ENCODE results near the gene ZSCAN12. TPM values are rescaled to one million over a fixed set of nuclear protein-coding genes. Genes with fewer than 3 reads are reported as not detected.

The ZSCAN12 gene
- total and polyA plus RNA-seq, 2 of the 13 experiments (the other 11 are each of a cell fraction or from before 2014, with no cell fraction given), result 2.8 to 8.9 TPM

GRCh38 chr6:28399350-28400121 is at the start of gene ZSCAN12 (continued):
- TF ChIP-seq, protein P1, sequence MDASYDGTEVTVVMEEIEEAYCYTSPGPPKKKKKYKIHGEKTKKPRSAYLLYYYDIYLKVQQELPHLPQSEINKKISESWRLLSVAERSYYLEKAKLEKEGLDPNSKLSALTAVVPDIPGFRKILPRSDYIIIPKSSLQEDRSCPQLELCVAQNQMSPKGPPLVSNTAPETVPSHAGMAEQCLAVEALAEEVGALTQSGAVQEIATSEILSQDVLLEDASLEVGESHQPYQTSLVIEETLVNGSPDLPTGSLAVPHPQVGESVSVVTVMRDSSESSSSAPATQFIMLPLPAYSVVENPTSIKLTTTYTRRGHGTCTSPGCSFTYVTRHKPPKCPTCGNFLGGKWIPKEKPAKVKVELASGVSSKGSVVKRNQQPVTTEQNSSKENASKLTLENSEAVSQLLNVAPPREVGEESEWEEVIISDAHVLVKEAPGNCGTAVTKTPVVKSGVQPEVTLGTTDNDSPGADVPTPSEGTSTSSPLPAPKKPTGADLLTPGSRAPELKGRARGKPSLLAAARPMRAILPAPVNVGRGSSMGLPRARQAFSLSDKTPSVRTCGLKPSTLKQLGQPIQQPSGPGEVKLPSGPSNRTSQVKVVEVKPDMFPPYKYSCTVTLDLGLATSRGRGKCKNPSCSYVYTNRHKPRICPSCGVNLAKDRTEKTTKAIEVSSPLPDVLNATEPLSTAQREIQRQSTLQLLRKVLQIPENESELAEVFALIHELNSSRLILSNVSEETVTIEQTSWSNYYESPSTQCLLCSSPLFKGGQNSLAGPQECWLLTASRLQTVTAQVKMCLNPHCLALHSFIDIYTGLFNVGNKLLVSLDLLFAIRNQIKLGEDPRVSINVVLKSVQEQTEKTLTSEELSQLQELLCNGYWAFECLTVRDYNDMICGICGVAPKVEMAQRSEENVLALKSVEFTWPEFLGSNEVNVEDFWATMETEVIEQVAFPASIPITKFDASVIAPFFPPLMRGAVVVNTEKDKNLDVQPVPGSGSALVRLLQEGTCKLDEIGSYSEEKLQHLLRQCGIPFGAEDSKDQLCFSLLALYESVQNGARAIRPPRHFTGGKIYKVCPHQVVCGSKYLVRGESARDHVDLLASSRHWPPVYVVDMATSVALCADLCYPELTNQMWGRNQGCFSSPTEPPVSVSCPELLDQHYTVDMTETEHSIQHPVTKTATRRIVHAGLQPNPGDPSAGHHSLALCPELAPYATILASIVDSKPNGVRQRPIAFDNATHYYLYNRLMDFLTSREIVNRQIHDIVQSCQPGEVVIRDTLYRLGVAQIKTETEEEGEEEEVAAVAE (CRISPR knock-in tag; IDR thresholded peaks at IDR 0.05; ENCODE audit: borderline replicate concordance), result peak; percentile 88; the same call in 1 of the 2 replicates
- TF ChIP-seq CAMTA2 (CRISPR knock-in tag; IDR thresholded peaks at IDR 0.05; ENCODE audit: borderline replicate concordance) (peak; percentile 96), FOXM1 (CRISPR knock-in tag; IDR thresholded peaks at IDR 0.05) (no peak), ZMAT3 (CRISPR knock-in tag; conservative IDR thresholded peaks at IDR 0.05) (peak; percentile 81; the same call in 1 of the 2 replicates), ZNF572 (CRISPR knock-in tag; IDR thresholded peaks at IDR 0.05) (peak; percentile 97), ZNF124 (CRISPR knock-in tag; IDR thresholded peaks at IDR 0.05) (peak; percentile 82), KDM5A (IDR thresholded peaks at IDR 0.05; ENCODE audit: borderline replicate concordance, low read length) (peak; percentile 96), ATRX (CRISPR knock-in tag; IDR thresholded peaks at IDR 0.05; ENCODE audit: borderline replicate concordance) (no peak), GTF3A (CRISPR knock-in tag; conservative IDR thresholded peaks at IDR 0.05) (0 out of 2 replicates have a peak, but pooled peaks have one; percentile 58), GZF1 (CRISPR knock-in tag; IDR thresholded peaks at IDR 0.05) (peak; percentile 82; the same call in 1 of the 2 replicates), MAF1 (CRISPR knock-in tag; IDR thresholded peaks at IDR 0.05; ENCODE audit: borderline replicate concordance) (0 out of 2 replicates have a peak, but pooled peaks have one; percentile 63), ZZZ3 (CRISPR knock-in tag; IDR thresholded peaks at IDR 0.05; ENCODE audit: borderline replicate concordance) (peak; percentile 97), ZNF33B (CRISPR knock-in tag; IDR thresholded peaks at IDR 0.05) (peak; percentile 87; the same call in 1 of the 2 replicates), ELF1 (CRISPR knock-in tag; IDR thresholded peaks at IDR 0.05) (peak; percentile 96), SOX5 (CRISPR knock-in tag; IDR thresholded peaks at IDR 0.05; ENCODE audit: borderline replicate concordance) (peak; percentile 68), NFATC3 (CRISPR knock-in tag; IDR thresholded peaks at IDR 0.05) (peak; percentile 53; the same call in 1 of the 2 replicates)
- TF ChIP-seq, protein P2, sequence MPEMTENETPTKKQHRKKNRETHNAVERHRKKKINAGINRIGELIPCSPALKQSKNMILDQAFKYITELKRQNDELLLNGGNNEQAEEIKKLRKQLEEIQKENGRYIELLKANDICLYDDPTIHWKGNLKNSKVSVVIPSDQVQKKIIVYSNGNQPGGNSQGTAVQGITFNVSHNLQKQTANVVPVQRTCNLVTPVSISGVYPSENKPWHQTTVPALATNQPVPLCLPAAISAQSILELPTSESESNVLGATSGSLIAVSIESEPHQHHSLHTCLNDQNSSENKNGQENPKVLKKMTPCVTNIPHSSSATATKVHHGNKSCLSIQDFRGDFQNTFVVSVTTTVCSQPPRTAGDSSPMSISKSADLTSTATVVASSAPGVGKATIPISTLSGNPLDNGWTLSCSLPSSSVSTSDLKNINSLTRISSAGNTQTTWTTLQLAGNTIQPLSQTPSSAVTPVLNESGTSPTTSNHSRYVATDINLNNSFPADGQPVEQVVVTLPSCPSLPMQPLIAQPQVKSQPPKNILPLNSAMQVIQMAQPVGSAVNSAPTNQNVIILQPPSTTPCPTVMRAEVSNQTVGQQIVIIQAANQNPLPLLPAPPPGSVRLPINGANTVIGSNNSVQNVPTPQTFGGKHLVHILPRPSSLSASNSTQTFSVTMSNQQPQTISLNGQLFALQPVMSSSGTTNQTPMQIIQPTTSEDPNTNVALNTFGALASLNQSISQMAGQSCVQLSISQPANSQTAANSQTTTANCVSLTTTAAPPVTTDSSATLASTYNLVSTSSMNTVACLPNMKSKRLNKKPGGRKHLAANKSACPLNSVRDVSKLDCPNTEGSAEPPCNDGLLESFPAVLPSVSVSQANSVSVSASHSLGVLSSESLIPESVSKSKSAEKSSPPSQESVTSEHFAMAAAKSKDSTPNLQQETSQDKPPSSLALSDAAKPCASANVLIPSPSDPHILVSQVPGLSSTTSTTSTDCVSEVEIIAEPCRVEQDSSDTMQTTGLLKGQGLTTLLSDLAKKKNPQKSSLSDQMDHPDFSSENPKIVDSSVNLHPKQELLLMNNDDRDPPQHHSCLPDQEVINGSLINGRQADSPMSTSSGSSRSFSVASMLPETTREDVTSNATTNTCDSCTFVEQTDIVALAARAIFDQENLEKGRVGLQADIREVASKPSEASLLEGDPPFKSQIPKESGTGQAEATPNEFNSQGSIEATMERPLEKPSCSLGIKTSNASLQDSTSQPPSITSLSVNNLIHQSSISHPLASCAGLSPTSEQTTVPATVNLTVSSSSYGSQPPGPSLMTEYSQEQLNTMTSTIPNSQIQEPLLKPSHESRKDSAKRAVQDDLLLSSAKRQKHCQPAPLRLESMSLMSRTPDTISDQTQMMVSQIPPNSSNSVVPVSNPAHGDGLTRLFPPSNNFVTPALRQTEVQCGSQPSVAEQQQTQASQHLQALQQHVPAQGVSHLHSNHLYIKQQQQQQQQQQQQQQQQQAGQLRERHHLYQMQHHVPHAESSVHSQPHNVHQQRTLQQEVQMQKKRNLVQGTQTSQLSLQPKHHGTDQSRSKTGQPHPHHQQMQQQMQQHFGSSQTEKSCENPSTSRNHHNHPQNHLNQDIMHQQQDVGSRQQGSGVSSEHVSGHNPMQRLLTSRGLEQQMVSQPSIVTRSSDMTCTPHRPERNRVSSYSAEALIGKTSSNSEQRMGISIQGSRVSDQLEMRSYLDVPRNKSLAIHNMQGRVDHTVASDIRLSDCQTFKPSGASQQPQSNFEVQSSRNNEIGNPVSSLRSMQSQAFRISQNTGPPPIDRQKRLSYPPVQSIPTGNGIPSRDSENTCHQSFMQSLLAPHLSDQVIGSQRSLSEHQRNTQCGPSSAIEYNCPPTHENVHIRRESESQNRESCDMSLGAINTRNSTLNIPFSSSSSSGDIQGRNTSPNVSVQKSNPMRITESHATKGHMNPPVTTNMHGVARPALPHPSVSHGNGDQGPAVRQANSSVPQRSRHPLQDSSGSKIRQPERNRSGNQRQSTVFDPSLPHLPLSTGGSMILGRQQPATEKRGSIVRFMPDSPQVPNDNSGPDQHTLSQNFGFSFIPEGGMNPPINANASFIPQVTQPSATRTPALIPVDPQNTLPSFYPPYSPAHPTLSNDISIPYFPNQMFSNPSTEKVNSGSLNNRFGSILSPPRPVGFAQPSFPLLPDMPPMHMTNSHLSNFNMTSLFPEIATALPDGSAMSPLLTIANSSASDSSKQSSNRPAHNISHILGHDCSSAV (CRISPR knock-in tag; IDR thresholded peaks at IDR 0.05; ENCODE audit: borderline replicate concordance), result no peak

Data from HepG2 (cell line).